IMR-90 (cell line): ENCODE measurements around the gene TGM5. TPM values are rescaled to one million over a fixed set of nuclear protein-coding genes. Genes with fewer than 3 reads are reported as not detected.

Experiments used
- ATAC-seq: fragments of 200-7000 bp; cut with Tn5 transposase; 2 replicates; pipeline ENCODE4 v1.9.1; 2020; ENCODE audit warnings: low read depth, mild to moderate bottlenecking, moderate library complexity
- BruUV-seq: library from RNA; stranded (reverse); fragments of 400-500 nt; replicated peaks from 2 replicates; lab custom pipeline; 2021; lab: Mats Ljungman, UMichigan
- CTCF ChIA-PET: fragments of 300-600 bp; formaldehyde crosslinking; extraction: SDS; loops from one replicate; lab custom pipeline; 2021; ENCODE audit warnings: antibody characterized with exemption; lab: Yijun Ruan, JAX
- POLR2A ChIA-PET: fragments of 300-600 bp; sonication (Branson Sonifier 250); formaldehyde crosslinking; loops from one replicate; lab custom pipeline; 2022; ENCODE audit warnings: antibody characterized with exemption; ENCODE audit not compliant: unreplicated experiment; lab: Charles Lee
- DNase-seq: peaks from one replicate; pipeline ENCODE4 v3.0.0; 2013
- H2AFZ ChIP-seq: replicated peaks from 2 replicates; pipeline ENCODE3; 2013; ENCODE audit warnings: low read length, mild to moderate bottlenecking; ENCODE audit not compliant: poor library complexity
- H2AK5ac ChIP-seq: 2 replicates; pipeline ENCODE4 v1.6.1; 2013; ENCODE audit warnings: low read depth, low read length, inconsistent platforms
- H2AK9ac ChIP-seq: replicated peaks from 2 replicates; pipeline ENCODE3; 2013; ENCODE audit warnings: mild to moderate bottlenecking, low read depth, low read length, moderate library complexity; ENCODE audit not compliant: poor library complexity
- H2BK120ac ChIP-seq: 2 replicates; pipeline ENCODE4 v1.6.1; 2013; ENCODE audit warnings: low read depth, low read length, inconsistent platforms
- H2BK15ac ChIP-seq: 3 replicates; pipeline ENCODE4 v1.6.1; 2013; ENCODE audit warnings: low read depth, low read length, inconsistent platforms
- H2BK20ac ChIP-seq: 2 replicates; pipeline ENCODE4 v1.6.1; 2013; ENCODE audit warnings: low read depth, mild to moderate bottlenecking, inconsistent platforms, low read length, moderate library complexity
- H2BK5ac ChIP-seq: 2 replicates; pipeline ENCODE4 v1.6.1; 2013; ENCODE audit warnings: mild to moderate bottlenecking, low read depth, low read length, inconsistent platforms; ENCODE audit not compliant: poor library complexity, severe bottlenecking
- H3K14ac ChIP-seq: replicated peaks from 2 replicates; pipeline ENCODE4 v1.6.1; 2013; ENCODE audit warnings: low read depth, low read length, inconsistent platforms
- H3K18ac ChIP-seq: 2 replicates; pipeline ENCODE4 v1.6.1; 2013; ENCODE audit warnings: low read depth, low read length, control low read depth
- H3K23ac ChIP-seq: 2 replicates; pipeline ENCODE4 v1.6.1; 2013; ENCODE audit warnings: low read depth, low read length, inconsistent platforms
- H3K27ac ChIP-seq: 2 replicates; pipeline ENCODE4 v1.5.1; 2013; ENCODE audit warnings: mild to moderate bottlenecking, control low read depth, low read length; ENCODE audit not compliant: insufficient read depth
- H3K27me3 ChIP-seq: 2 replicates; pipeline ENCODE4 v1.6.1; 2013; ENCODE audit warnings: low read length; ENCODE audit not compliant: control insufficient read depth, insufficient read depth
- H3K36me3 ChIP-seq: 2 replicates; pipeline ENCODE4 v1.6.1; 2013; ENCODE audit warnings: low read length, mixed read lengths; ENCODE audit not compliant: control insufficient read depth, insufficient read depth
- H3K4ac ChIP-seq: 2 replicates; pipeline ENCODE4 v1.6.1; 2013; ENCODE audit warnings: low read depth, low read length, inconsistent platforms
- H3K4me1 ChIP-seq: 2 replicates; pipeline ENCODE4 v1.6.1; 2013; ENCODE audit warnings: low read length, mixed read lengths; ENCODE audit not compliant: control insufficient read depth, insufficient read depth
- H3K4me2 ChIP-seq: 2 replicates; pipeline ENCODE4 v1.6.1; 2013; ENCODE audit warnings: low read depth, mild to moderate bottlenecking, control low read depth, low read length, moderate library complexity
- H3K4me3 ChIP-seq: 2 replicates; pipeline ENCODE4 v1.5.1; 2013; ENCODE audit warnings: low read depth, mild to moderate bottlenecking, control low read depth, low read length, moderate library complexity; ENCODE audit not compliant: insufficient read depth
- H3K56ac ChIP-seq: 2 replicates; pipeline ENCODE4 v1.6.1; 2013; ENCODE audit warnings: low read length, inconsistent platforms; ENCODE audit not compliant: insufficient read depth; ENCODE audit errors: extremely low read depth
- H3K79me1 ChIP-seq, 2 experiments: 2 replicates each; pipeline ENCODE4 v1.6.1; 2013; ENCODE audit warnings: low read length in 2 of 2, inconsistent platforms in 1 of 2, low read depth in 1 of 2
- H3K9ac ChIP-seq: 2 replicates; pipeline ENCODE4 v1.6.1; 2013; ENCODE audit warnings: low read depth, low read length, control low read depth
- H3K9me1 ChIP-seq: 2 replicates; pipeline ENCODE4 v1.6.1; 2013; ENCODE audit warnings: low read length, inconsistent platforms; ENCODE audit not compliant: insufficient read depth
- H3K9me3 ChIP-seq: 2 replicates; pipeline ENCODE4 v1.6.1; 2013; ENCODE audit warnings: low read length; ENCODE audit not compliant: control insufficient read depth, insufficient read depth
- H4K20me1 ChIP-seq: 2 replicates; pipeline ENCODE4 v1.6.1; 2013; ENCODE audit warnings: low read length, inconsistent platforms; ENCODE audit not compliant: insufficient read depth
- H4K5ac ChIP-seq: 2 replicates; pipeline ENCODE4 v1.6.1; 2013; ENCODE audit warnings: mild to moderate bottlenecking, low read depth, low read length, control low read depth
- H4K8ac ChIP-seq, 2 experiments: 2 replicates each; pipeline ENCODE4 v1.6.1; 2013; ENCODE audit warnings: low read depth in 2 of 2, low read length in 2 of 2, control low read depth in 1 of 2, inconsistent platforms in 1 of 2
- H4K91ac ChIP-seq: 2 replicates; pipeline ENCODE4 v1.6.1; 2013; ENCODE audit warnings: low read depth, low read length, inconsistent platforms; ENCODE audit not compliant: insufficient read depth
- BHLHE40 ChIP-seq: fragments of 150-350 bp; IDR thresholded peaks from 2 replicates; pipeline ENCODE4 v1.6.1; 2016; ENCODE audit warnings: mild to moderate bottlenecking, low read depth, low read length
- CEBPB ChIP-seq: IDR thresholded peaks from 2 replicates; pipeline ENCODE4 v1.6.1; 2012; ENCODE audit warnings: low read depth, low read length, improper control_type of control experiment
- CHD1 ChIP-seq: IDR thresholded peaks from 2 replicates; pipeline ENCODE4 v1.6.1; 2012; ENCODE audit warnings: low read depth, low read length, improper control_type of control experiment
- FOS ChIP-seq: fragments of 150-350 bp; IDR thresholded peaks from 2 replicates; pipeline ENCODE4 v1.6.1; 2016; ENCODE audit warnings: low read depth, low read length
- MAFK ChIP-seq: IDR thresholded peaks from 2 replicates; pipeline ENCODE4 v1.6.1; 2012; ENCODE audit warnings: low read depth, low read length, improper control_type of control experiment
- MAZ ChIP-seq: IDR thresholded peaks from 2 replicates; pipeline ENCODE4 v1.6.1; 2012; ENCODE audit warnings: low read depth, mild to moderate bottlenecking, low read length, improper control_type of control experiment, moderate library complexity, borderline replicate concordance
- MXI1 ChIP-seq: IDR thresholded peaks from 2 replicates; pipeline ENCODE4 v1.6.1; 2012; ENCODE audit warnings: low read depth, mild to moderate bottlenecking, low read length, moderate library complexity, borderline replicate concordance
- NFE2L2 ChIP-seq: fragments of 150-350 bp; IDR thresholded peaks from 2 replicates; pipeline ENCODE4 v1.6.1; 2016; ENCODE audit warnings: low read depth, mild to moderate bottlenecking, low read length
- POLR2A ChIP-seq: IDR thresholded peaks from 2 replicates; pipeline ENCODE4 v1.6.1; 2012; ENCODE audit warnings: mild to moderate bottlenecking, low read depth, low read length
- RAD21 ChIP-seq: IDR thresholded peaks from 2 replicates; pipeline ENCODE4 v1.6.1; 2012; ENCODE audit warnings: low read length, improper control_type of control experiment
- RCOR1 ChIP-seq: IDR thresholded peaks from 2 replicates; pipeline ENCODE4 v1.6.1; 2012; ENCODE audit warnings: mild to moderate bottlenecking, low read length, improper control_type of control experiment; ENCODE audit not compliant: insufficient replicate concordance
- RFX5 ChIP-seq: IDR thresholded peaks from 2 replicates; pipeline ENCODE4 v1.8.0; 2012; ENCODE audit warnings: low read depth, mild to moderate bottlenecking, low read length, moderate library complexity
- SMC3 ChIP-seq: fragments of 150-350 bp; IDR thresholded peaks from 2 replicates; pipeline ENCODE4 v1.6.1; 2016; ENCODE audit warnings: low read depth, mild to moderate bottlenecking, antibody characterized with exemption, low read length, moderate library complexity
- WGBS, 2 experiments: methylation state at CpG; one replicate each; pipeline versions ENCODE4 v1.1.5 to v1.1.7; 2013; ENCODE audit warnings: missing lambda C conversion rate in 2 of 2; ENCODE audit not compliant: insufficient read length in 1 of 2; ENCODE audit errors: extremely low coverage in 2 of 2; 5-methylcytosine and 5-hydroxymethylcytosine counted together
- dilution Hi-C: fragments of 300-500 bp; cut with HindIII; formaldehyde crosslinking; loops from one replicate; pipeline ENCODE4 v1.14.3; 2018; ENCODE audit warnings: low sequenced_read_pairs; ENCODE audit not compliant: unreplicated experiment
- in situ Hi-C: fragments of 300-500 bp; cut with MboI; formaldehyde crosslinking; loops from 3 replicates; pipeline ENCODE4 v1.14.3; 2019; ENCODE audit warnings: low sequenced_read_pairs, inconsistent platforms, mixed read lengths
- intact Hi-C: fragments of 100-400 bp; cut with micrococcal nuclease; formaldehyde crosslinking; loops from 2 replicates; pipeline ENCODE4 v1.10.0; 2022
- polyA plus RNA-seq, 3 experiments: library from polyadenylated mRNA; depleted of rRNA; stranded (reverse); fragments of >200 nt; gene quantifications; 2 replicates each; pipeline ENCODE4 v1.2.3, GENCODE V29; 2012; ENCODE audit warnings: low replicate concordance in 1 of 3
- total RNA-seq: library from RNA; depleted of rRNA; stranded (reverse); fragments of >200 nt; gene quantifications from 2 replicates; pipeline ENCODE4 v1.2.3, GENCODE V29; 2012
- TF ChIP-seq, protein P1 (sequence below): fragments of 150-350 bp; IDR thresholded peaks from 2 replicates; pipeline ENCODE4 v1.6.1; 2016; ENCODE audit warnings: low read depth, mild to moderate bottlenecking, low read length, moderate library complexity, borderline replicate concordance
- TF ChIP-seq, protein P2 (sequence below): fragments of 150-350 bp; IDR thresholded peaks from 2 replicates; pipeline ENCODE4 v1.6.1; 2017; ENCODE audit warnings: mild to moderate bottlenecking, antibody characterized with exemption, low read length, low read depth
- TF ChIP-seq, protein P3 (sequence below): conservative IDR thresholded peaks from 2 replicates; pipeline ENCODE4 v1.5.1; 2012; ENCODE audit warnings: mild to moderate bottlenecking, low read depth, low read length, improper control_type of control experiment

Gene TGM5
- total and polyA plus RNA-seq, 2 of the 4 experiments (the other 2 are of a cell fraction) = not detected

DNA sequence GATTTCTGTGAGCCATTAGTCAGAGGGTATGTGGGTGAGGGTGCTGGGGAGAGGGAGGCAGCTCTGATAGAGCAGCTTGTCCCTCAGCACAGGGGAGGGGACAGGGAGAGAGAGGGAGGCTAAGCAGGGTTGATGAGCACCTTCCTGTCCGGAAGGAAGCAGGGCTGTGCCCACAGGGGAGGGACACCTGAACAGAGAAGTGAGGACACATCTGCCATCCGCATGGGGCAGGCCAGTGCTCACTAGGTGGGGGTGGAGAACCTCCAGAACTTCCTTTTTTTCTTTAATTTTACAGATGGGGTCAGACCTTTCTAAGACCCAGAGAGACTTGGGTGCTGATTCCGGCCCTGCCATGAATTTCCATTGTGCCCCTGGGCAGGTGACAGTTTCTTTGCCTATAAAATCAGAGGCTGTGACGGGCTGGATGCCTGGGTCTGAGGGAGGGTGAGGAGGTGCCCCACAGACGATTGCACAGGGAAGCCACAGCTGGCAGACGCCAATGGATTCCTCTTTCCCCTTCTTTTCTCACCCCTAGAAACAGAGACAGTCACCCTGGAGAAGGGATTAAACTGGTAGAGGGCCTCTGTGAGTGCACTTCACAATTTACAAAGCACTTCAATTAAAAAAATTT, 4.1 kb upstream of the TGM5 start:
- H3K27ac ChIP-seq = no peak overlapping the region
- no CpG with 5 or more reads among the region's 6 CpGs for WGBS, 2 experiments
- H3K79me1 ChIP-seq = no peaks in the 10 kb centered on the region
- ATAC-seq = no peak
- in situ Hi-C loops = no loop called here
- no peak overlapping the region for H2BK5ac ChIP-seq
- H3K4me1 ChIP-seq = no peaks in the 10 kb centered on the region
- dilution Hi-C loops = no loop called here
- no peak overlapping the region for H3K4me2 ChIP-seq
- DNase-seq = no peak
- TF ChIP-seq MXI1 (no peak), BHLHE40 (no peak), NFE2L2 (no peak), RAD21 (no peak), FOS (no peak), RCOR1 (no peak), CEBPB (no peak), RFX5 (no peak), POLR2A (no peak), SMC3 (no peak), MAFK (no peak), CHD1 (no peak), MAZ (no peak)
- TF ChIP-seq, protein P1, sequence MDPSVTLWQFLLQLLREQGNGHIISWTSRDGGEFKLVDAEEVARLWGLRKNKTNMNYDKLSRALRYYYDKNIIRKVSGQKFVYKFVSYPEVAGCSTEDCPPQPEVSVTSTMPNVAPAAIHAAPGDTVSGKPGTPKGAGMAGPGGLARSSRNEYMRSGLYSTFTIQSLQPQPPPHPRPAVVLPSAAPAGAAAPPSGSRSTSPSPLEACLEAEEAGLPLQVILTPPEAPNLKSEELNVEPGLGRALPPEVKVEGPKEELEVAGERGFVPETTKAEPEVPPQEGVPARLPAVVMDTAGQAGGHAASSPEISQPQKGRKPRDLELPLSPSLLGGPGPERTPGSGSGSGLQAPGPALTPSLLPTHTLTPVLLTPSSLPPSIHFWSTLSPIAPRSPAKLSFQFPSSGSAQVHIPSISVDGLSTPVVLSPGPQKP = no peak
- TF ChIP-seq, protein P2, sequence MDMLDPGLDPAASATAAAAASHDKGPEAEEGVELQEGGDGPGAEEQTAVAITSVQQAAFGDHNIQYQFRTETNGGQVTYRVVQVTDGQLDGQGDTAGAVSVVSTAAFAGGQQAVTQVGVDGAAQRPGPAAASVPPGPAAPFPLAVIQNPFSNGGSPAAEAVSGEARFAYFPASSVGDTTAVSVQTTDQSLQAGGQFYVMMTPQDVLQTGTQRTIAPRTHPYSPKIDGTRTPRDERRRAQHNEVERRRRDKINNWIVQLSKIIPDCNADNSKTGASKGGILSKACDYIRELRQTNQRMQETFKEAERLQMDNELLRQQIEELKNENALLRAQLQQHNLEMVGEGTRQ = no peak
- TF ChIP-seq, protein P3, sequence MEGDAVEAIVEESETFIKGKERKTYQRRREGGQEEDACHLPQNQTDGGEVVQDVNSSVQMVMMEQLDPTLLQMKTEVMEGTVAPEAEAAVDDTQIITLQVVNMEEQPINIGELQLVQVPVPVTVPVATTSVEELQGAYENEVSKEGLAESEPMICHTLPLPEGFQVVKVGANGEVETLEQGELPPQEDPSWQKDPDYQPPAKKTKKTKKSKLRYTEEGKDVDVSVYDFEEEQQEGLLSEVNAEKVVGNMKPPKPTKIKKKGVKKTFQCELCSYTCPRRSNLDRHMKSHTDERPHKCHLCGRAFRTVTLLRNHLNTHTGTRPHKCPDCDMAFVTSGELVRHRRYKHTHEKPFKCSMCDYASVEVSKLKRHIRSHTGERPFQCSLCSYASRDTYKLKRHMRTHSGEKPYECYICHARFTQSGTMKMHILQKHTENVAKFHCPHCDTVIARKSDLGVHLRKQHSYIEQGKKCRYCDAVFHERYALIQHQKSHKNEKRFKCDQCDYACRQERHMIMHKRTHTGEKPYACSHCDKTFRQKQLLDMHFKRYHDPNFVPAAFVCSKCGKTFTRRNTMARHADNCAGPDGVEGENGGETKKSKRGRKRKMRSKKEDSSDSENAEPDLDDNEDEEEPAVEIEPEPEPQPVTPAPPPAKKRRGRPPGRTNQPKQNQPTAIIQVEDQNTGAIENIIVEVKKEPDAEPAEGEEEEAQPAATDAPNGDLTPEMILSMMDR = no peak
- no peaks in the 10 kb centered on the region for H3K36me3 ChIP-seq
- no peak overlapping the region for H2AK5ac ChIP-seq
- no peak overlapping the region for H3K23ac ChIP-seq
- H4K5ac ChIP-seq = no peak overlapping the region
- BruUV-seq = no TSS peak
- H4K20me1 ChIP-seq = no peaks in the 10 kb centered on the region
- H2BK20ac ChIP-seq = no peak overlapping the region
- H3K14ac ChIP-seq = no peak overlapping the region
- H3K9me1 ChIP-seq = 0 out of 2 replicates have a peak, but pooled peaks cover 2% of the 10 kb centered on the region
- no peak overlapping the region for H4K91ac ChIP-seq
- no peak overlapping the region for H3K4me3 ChIP-seq
- no peak overlapping the region for H4K8ac ChIP-seq
- intact Hi-C loops = no loop called here
- H3K9ac ChIP-seq = no peak overlapping the region
- H3K56ac ChIP-seq = no peak overlapping the region
- H2AFZ ChIP-seq = no peak overlapping the region
- POLR2A ChIA-PET = no interaction called here
- peaks cover 2% of the 10 kb centered on the region; the same call in 1 of the 2 replicates for H3K9me3 ChIP-seq
- no peak overlapping the region for H2BK120ac ChIP-seq
- no peak overlapping the region for H2AK9ac ChIP-seq
- H3K27me3 ChIP-seq = peaks cover 46% of the 10 kb centered on the region
- CTCF ChIA-PET = no interaction called here
- no peak overlapping the region for H3K4ac ChIP-seq
- no peak overlapping the region for H3K18ac ChIP-seq
- no peak overlapping the region for H2BK15ac ChIP-seq
